Measurements from ENCODE around the gene CDH1.

CDH1 gene

DNA sequence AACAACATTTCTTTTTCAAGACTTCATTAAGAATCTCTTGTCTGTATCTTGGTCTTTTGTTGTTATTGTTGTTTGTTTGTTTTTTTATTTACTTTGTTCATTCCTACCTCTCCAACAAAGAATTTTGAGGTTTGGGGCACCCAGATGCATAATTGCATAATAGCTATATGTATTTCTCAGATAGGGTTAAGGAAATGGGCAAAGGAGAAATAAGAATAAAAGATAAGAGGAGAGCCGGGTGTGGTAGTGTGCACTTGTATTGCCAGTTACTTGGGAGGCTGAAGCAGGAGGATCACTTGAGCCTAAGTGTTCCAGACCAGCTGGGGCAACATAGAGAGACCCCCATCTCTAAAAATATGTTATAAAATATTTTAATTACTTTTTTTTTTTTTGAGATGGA is 30.5 kb downstream of the CDH1 start:
- TF ChIP-seq, protein P1, sequence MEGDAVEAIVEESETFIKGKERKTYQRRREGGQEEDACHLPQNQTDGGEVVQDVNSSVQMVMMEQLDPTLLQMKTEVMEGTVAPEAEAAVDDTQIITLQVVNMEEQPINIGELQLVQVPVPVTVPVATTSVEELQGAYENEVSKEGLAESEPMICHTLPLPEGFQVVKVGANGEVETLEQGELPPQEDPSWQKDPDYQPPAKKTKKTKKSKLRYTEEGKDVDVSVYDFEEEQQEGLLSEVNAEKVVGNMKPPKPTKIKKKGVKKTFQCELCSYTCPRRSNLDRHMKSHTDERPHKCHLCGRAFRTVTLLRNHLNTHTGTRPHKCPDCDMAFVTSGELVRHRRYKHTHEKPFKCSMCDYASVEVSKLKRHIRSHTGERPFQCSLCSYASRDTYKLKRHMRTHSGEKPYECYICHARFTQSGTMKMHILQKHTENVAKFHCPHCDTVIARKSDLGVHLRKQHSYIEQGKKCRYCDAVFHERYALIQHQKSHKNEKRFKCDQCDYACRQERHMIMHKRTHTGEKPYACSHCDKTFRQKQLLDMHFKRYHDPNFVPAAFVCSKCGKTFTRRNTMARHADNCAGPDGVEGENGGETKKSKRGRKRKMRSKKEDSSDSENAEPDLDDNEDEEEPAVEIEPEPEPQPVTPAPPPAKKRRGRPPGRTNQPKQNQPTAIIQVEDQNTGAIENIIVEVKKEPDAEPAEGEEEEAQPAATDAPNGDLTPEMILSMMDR (IDR thresholded peaks at IDR 0.05; ENCODE audit: low read depth, low read length), result no peak
- DNase-seq (ENCODE audit: low read depth, low spot score), result no peak
- no peak overlapping the region for H3K4me3 ChIP-seq (ENCODE audit: low read depth, low read length)
- in situ Hi-C loops (cut with HindIII; ENCODE audit: low sequenced_read_pairs), result no loop called here

DNA sequence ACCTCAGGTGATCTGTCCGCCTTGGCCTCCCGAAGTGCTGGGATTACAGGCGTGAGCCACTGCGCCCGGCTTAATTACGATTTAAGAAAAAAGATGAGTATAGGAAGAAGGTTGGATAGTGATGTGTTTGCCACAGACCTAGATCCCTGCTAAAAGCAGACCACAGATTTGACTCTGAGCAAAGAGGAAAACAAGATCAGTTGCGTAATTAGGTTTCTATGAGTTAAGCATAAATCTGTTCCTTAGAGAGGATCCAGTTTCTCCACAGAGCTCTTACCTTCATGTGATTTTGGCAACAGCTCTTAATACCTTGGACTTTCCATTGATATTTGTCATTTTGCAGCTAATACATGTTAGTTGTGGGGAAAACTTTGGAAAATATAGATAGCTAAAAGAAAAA is 31.1 kb downstream of the CDH1 start:
- no peak for DNase-seq (ENCODE audit: low read depth, low spot score)
- in situ Hi-C loops (cut with HindIII; ENCODE audit: low sequenced_read_pairs), result no loop called here

DNA sequence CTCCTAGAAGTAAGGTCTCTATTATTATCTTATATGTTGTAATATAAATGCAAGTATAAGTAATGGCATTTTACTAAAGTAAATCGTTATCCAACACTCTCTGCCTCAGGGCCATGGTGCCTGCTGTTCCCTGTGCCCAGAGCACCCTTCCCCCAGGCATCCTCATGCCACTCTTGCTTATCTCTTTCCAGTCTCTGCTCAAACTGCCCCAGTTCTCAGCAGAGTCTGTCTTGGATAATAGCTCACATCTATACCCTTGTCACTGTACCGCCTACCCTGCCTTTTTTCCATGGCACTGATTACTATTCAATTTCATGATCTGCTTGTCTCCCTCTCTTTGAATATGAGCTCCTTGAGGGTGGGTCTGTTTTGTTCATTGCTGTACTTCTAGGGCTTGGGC is 31.7 kb downstream of the CDH1 start:
- TF ChIP-seq, protein P1 (IDR thresholded peaks at IDR 0.05; ENCODE audit: low read depth, low read length), result no peak
- in situ Hi-C loops (cut with HindIII; ENCODE audit: low sequenced_read_pairs), result no loop called here
- H3K4me3 ChIP-seq (ENCODE audit: low read depth, low read length), result no peak overlapping the region
- no peak for DNase-seq (ENCODE audit: low read depth, low spot score)

More for the DNA sequence above, 31.1 kb downstream of the CDH1 start:
- H3K4me3 ChIP-seq (ENCODE audit: low read depth, low read length), result no peak overlapping the region
- TF ChIP-seq, protein P1 (IDR thresholded peaks at IDR 0.05; ENCODE audit: low read depth, low read length), result no peak

DNA sequence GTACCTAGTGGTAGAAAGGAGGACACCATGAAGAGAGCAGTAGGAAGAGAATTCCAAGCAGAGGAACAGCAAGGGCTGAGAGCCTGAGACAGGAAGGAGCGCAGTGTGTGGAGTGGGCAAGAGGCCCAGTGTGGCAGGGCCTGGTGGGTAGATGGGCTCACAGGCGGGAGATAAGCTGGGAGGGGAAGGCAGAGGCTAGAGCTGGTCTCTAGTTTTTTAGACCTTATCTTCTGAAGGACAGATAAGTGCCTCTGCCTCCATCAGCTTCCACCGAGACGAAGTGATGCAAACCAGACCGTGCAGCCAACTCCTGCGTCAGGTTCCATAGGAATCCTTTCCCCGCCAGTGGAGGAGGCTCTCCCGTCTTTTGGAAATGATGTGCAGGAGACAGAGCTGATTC is 33.6 kb downstream of the CDH1 start:
- TF ChIP-seq, protein P1 (IDR thresholded peaks at IDR 0.05; ENCODE audit: low read depth, low read length), result no peak
- no peak for DNase-seq (ENCODE audit: low read depth, low spot score)
- no peak overlapping the region for H3K4me3 ChIP-seq (ENCODE audit: low read depth, low read length)
- in situ Hi-C loops (cut with HindIII; ENCODE audit: low sequenced_read_pairs), result no loop called here

DNA sequence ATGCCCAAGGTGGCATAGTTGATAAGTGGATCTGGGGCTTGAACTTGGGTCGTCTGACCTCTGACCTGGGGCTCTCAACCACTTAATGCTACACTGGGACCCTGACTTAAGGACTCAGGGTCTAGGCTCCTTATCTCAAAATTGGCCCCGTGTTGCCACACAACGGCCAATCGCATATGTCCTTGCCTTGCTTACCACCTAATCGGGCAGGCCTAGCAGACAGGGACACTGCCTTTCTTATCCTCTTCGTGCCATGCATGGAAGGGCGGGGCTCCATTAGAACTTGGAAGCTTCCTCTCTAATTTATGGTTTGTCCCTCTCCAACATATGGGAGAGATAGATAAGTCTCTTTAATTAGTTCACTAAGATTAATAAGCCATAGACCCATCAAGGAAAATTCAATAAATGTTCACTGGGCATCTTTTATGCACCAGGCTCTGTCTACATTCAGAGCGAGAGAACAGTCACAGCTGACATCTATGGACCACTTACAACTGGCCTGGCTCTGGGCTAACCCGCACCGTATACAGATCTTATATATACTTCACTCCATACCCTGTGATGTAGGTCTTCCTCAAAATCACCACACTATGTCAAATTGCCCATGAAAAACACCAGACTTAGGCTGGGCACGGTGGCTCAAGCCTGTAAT is 35.1 kb downstream of the CDH1 start:
- DNase-seq (ENCODE audit: low read depth, low spot score), result no peak
- in situ Hi-C loops (cut with HindIII; ENCODE audit: low sequenced_read_pairs), result no loop called here
- H3K4me3 ChIP-seq (ENCODE audit: low read depth, low read length), result no peak overlapping the region

DNA sequence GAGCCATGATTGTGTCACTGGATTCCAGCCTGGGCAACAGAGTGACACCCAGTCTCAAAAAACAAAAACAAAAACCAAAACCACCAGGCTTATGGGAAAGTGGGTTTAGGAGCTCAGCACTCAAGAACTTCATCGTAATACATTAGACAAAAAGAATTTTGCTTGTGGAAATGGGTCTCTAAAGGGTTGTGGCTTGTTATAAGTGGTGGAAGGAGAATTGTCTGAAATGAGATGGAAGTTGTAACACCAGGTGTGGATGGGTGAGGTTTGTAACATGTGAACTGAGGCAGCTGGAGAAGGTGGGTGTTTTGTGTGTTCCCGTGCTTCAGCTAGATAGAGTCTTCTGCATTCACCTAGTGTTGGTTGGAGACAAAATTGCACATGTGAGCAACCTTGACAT is 35.8 kb downstream of the CDH1 start:
- TF ChIP-seq, protein P1 (IDR thresholded peaks at IDR 0.05; ENCODE audit: low read depth, low read length), result no peak
- DNase-seq (ENCODE audit: low read depth, low spot score), result no peak
- in situ Hi-C loops (cut with HindIII; ENCODE audit: low sequenced_read_pairs), result no loop called here
- no peak overlapping the region for H3K4me3 ChIP-seq (ENCODE audit: low read depth, low read length)

More for the DNA sequence above, 35.1 kb downstream of the CDH1 start:
- TF ChIP-seq, protein P1 (IDR thresholded peaks at IDR 0.05; ENCODE audit: low read depth, low read length), result no peak
